ENCODE data around the gene APBA2.

- no peak for TF ChIP-seq CTCF (IDR thresholded peaks at IDR 0.05)
- TF ChIP-seq POLR2A (IDR thresholded peaks at IDR 0.05) = no peak
Measured at GRCh38 chr15:28876845-28877185, 9.0 kb upstream of the APBA2 start.
